HG03575 (cell line): ENCODE results near the gene ZNF626.
"Not testable (repeated sequence)": the region's sequence is repeated elsewhere in the genome, so short reads cannot be mapped to it uniquely, and the experiment has no call there.

ENCODE experiments used
- ATAC-seq: cut with Tn5 transposase; IDR thresholded peaks from one replicate; pipeline ENCODE4 v1.9.1; 2021; ENCODE audit not compliant: unreplicated experiment, insufficient number of reproducible peaks, low FRiP score; ENCODE audit errors: extremely low read depth

ZNF626 gene

GRCh38 chr19:20661150-20661819, at the start of gene ZNF626:
Gene ZNF626 (minus strand): TSS chr19:20661571. CDS start chr19:20661446, 125 bp downstream.
- ATAC-seq = no peak

GRCh38 chr19:20669263-20669662, 7.9 kb upstream of the ZNF626 start:
- ATAC-seq = no peak

- no peak for ATAC-seq
Observed at GRCh38 chr19:20667281-20667680, 5.9 kb upstream of the ZNF626 start.

- no peak for ATAC-seq
Observed at GRCh38 chr19:20664901-20665781, 3.8 kb upstream of the ZNF626 start.

GRCh38 chr19:20664475-20664874, 3.1 kb upstream of the ZNF626 start:
- ATAC-seq = not testable (repeated sequence)

- ATAC-seq = no peak
Observed at GRCh38 chr19:20662421-20663105, 1.2 kb upstream of the ZNF626 start.

GRCh38 chr19:20660473-20661140, 764 bp downstream of the ZNF626 start:
- ATAC-seq = no peak

- no peak for ATAC-seq
Observed at GRCh38 chr19:20640545-20640944, 20.8 kb downstream of the ZNF626 start.

GRCh38 chr19:20640023-20640422, 21.3 kb downstream of the ZNF626 start:
- no peak for ATAC-seq

GRCh38 chr19:20624560-20624959, 36.8 kb downstream of the ZNF626 start:
- ATAC-seq = not testable (repeated sequence)

- no peak for ATAC-seq
Observed at GRCh38 chr19:20616071-20616470, 45.3 kb downstream of the ZNF626 start.

- not testable (repeated sequence) for ATAC-seq
Observed at GRCh38 chr19:20614971-20615370, 46.4 kb downstream of the ZNF626 start.

GRCh38 chr19:20612711-20613316, 48.6 kb downstream of the ZNF626 start:
- ATAC-seq = no peak

GRCh38 chr19:20611866-20612265, 49.5 kb downstream of the ZNF626 start:
- ATAC-seq = no peak

GRCh38 chr19:20607943-20608342, 53.4 kb downstream of the ZNF626 start:
- no peak for ATAC-seq
